OCI-LY1 (cell line): ENCODE results near the gene FADS6.

Experiments used
- H2AFZ ChIP-seq: fragments of 200-600 bp; sonication (generic), shearing (Covaris generic); 2 replicates; pipeline ENCODE4 v1.6.0; 2014; ENCODE audit warnings: antibody characterized with exemption, mild to moderate bottlenecking, low read length
- H3F3A ChIP-seq: fragments of 200-600 bp; sonication (generic), shearing (Covaris generic); 2 replicates; pipeline ENCODE4 v1.6.0; 2014; ENCODE audit warnings: mild to moderate bottlenecking, antibody characterized with exemption, low read length, moderate library complexity; ENCODE audit not compliant: insufficient read depth
- H3K27ac ChIP-seq: fragments of 200-600 bp; sonication (generic); 2 replicates; pipeline ENCODE4 v1.5.1; 2014; ENCODE audit warnings: low read length, mixed run types, mild to moderate bottlenecking, low read depth; ENCODE audit not compliant: poor library complexity, severe bottlenecking
- H3K27me3 ChIP-seq: fragments of 200-600 bp; sonication (generic); 2 replicates; pipeline ENCODE4 v1.6.0; 2014; ENCODE audit warnings: antibody characterized with exemption, mild to moderate bottlenecking, low read length, moderate library complexity; ENCODE audit not compliant: insufficient read depth
- H3K36me3 ChIP-seq: fragments of 200-600 bp; sonication (generic); 2 replicates; pipeline ENCODE4 v1.6.1; 2014; ENCODE audit warnings: mild to moderate bottlenecking, antibody characterized with exemption, low read length, moderate library complexity, mixed read lengths; ENCODE audit not compliant: insufficient read depth
- H3K4me1 ChIP-seq: fragments of 200-600 bp; sonication (generic); 2 replicates; pipeline ENCODE4 v1.5.1; 2014; ENCODE audit warnings: mild to moderate bottlenecking, low read length, moderate library complexity; ENCODE audit not compliant: insufficient read depth, severe bottlenecking
- H3K4me2 ChIP-seq: fragments of 200-600 bp; sonication (generic), shearing (Covaris generic); 2 replicates; pipeline ENCODE4 v1.6.1; 2014; ENCODE audit warnings: low read length
- H3K4me3 ChIP-seq: fragments of 200-600 bp; sonication (generic); 2 replicates; pipeline ENCODE4 v1.5.1; 2014; ENCODE audit warnings: low read length, low read depth, mild to moderate bottlenecking, mixed read lengths; ENCODE audit not compliant: poor library complexity, severe bottlenecking
- H3K79me2 ChIP-seq: fragments of 200-600 bp; shearing (Covaris generic); 2 replicates; pipeline ENCODE4 v1.6.1; 2016; ENCODE audit warnings: mixed run types, low read length, mixed read lengths; ENCODE audit not compliant: insufficient read depth
- H3K9ac ChIP-seq: fragments of 200-600 bp; sonication (generic), shearing (Covaris generic); 2 replicates; pipeline ENCODE4 v1.6.1; 2014; ENCODE audit warnings: mild to moderate bottlenecking, low read length, mixed read lengths
- H3K9me2 ChIP-seq: fragments of 200-600 bp; sonication (generic), shearing (Covaris generic); 2 replicates; pipeline ENCODE4 v1.6.1; 2014; ENCODE audit warnings: low read depth, mild to moderate bottlenecking, low read length, mixed read lengths
- H3K9me3 ChIP-seq: fragments of 200-600 bp; shearing (Covaris generic); 2 replicates; pipeline ENCODE4 v1.6.1; 2014; ENCODE audit warnings: low read length, mixed read lengths
- H4K20me1 ChIP-seq: fragments of 200-600 bp; sonication (generic), shearing (Covaris generic); 2 replicates; pipeline ENCODE4 v1.6.0; 2016; ENCODE audit warnings: mild to moderate bottlenecking, low read length; ENCODE audit not compliant: insufficient read depth
- EZH2 ChIP-seq: fragments of 200-600 bp; sonication (generic), shearing (Covaris generic); IDR thresholded peaks from 2 replicates; pipeline ENCODE4 v1.8.0; 2017; ENCODE audit warnings: borderline replicate concordance, mixed run types, mild to moderate bottlenecking, antibody characterized with exemption, low read length, moderate library complexity, mixed read lengths
- TF ChIP-seq, protein P1 (sequence below): fragments of 200-600 bp; sonication (generic), shearing (Covaris generic); IDR thresholded peaks from 2 replicates; pipeline ENCODE4 v1.5.1; 2017; ENCODE audit warnings: mild to moderate bottlenecking, antibody characterized with exemption, low read length, moderate library complexity, mixed read lengths

The FADS6 gene

DNA sequence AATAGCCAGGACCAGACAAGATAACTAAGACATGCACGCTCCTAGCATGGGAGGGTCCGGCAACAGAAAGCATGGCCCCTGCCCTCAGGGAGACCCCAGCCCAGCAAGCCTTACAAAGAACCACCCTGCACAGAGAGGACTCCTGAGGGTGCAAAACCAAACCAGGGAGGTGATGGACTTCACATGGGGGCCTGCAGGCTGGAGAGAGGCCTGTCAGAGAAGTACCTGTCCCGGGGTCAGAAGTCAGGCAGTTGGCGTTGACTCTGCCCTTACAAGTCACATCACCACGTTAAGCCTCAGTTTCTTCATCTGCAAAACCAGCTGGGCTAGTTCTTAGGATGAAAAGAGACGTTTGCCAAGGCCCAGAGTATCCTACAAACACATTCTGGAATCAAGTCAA lies 35.4 kb upstream of the FADS6 start:
- TF ChIP-seq, protein P1, sequence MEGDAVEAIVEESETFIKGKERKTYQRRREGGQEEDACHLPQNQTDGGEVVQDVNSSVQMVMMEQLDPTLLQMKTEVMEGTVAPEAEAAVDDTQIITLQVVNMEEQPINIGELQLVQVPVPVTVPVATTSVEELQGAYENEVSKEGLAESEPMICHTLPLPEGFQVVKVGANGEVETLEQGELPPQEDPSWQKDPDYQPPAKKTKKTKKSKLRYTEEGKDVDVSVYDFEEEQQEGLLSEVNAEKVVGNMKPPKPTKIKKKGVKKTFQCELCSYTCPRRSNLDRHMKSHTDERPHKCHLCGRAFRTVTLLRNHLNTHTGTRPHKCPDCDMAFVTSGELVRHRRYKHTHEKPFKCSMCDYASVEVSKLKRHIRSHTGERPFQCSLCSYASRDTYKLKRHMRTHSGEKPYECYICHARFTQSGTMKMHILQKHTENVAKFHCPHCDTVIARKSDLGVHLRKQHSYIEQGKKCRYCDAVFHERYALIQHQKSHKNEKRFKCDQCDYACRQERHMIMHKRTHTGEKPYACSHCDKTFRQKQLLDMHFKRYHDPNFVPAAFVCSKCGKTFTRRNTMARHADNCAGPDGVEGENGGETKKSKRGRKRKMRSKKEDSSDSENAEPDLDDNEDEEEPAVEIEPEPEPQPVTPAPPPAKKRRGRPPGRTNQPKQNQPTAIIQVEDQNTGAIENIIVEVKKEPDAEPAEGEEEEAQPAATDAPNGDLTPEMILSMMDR = no peak
- no peak for TF ChIP-seq EZH2
- Histone ChIP-seq H3K79me2 (no peaks in the 10 kb centered on the region), H3K27me3 (peaks cover 3% of the 10 kb centered on the region; the same call in 1 of the 2 replicates), H3K4me2 (no peak overlapping the region), H3K27ac (no peak overlapping the region), H3K9me3 (no peaks in the 10 kb centered on the region), H3K9ac (no peak overlapping the region), H3K9me2 (no peaks in the 10 kb centered on the region), H2AFZ (no peak overlapping the region), H3K4me3 (no peak overlapping the region), H3K36me3 (no peaks in the 10 kb centered on the region), H3K4me1 (no peaks in the 10 kb centered on the region), H4K20me1 (no peaks in the 10 kb centered on the region), H3F3A (no peaks in the 10 kb centered on the region)

DNA sequence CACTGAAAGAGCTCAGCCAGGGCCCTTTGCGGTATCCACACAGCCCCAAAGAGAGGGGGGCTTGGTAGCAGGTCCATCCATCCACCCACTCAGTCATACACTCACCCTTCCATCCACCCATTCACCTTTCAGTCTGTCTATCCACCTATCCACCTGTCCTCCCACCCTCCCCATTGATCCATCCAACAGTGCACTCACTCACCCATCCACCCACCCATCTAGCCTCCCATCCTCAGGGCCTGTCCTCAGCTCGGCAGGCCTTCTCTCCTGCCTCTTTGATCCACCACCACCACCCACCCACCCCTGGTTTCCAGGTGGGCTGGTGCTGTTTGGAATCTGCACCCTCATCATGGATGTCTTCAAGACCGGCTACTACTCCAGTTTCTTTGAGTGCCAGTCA lies 31.8 kb upstream of the FADS6 start:
- Histone ChIP-seq H3K9me3 (no peaks in the 10 kb centered on the region), H3K4me2 (no peak overlapping the region), H3K4me3 (no peak overlapping the region), H2AFZ (no peak overlapping the region), H3K79me2 (no peaks in the 10 kb centered on the region), H3K36me3 (no peaks in the 10 kb centered on the region), H3K9ac (no peak overlapping the region), H3K4me1 (peaks cover 4% of the 10 kb centered on the region), H3K27me3 (no peaks in the 10 kb centered on the region; the same call in 1 of the 2 replicates), H3K9me2 (no peaks in the 10 kb centered on the region), H3F3A (no peaks in the 10 kb centered on the region), H3K27ac (no peak overlapping the region), H4K20me1 (no peaks in the 10 kb centered on the region)
- TF ChIP-seq EZH2 = no peak
- TF ChIP-seq, protein P1 = no peak

DNA sequence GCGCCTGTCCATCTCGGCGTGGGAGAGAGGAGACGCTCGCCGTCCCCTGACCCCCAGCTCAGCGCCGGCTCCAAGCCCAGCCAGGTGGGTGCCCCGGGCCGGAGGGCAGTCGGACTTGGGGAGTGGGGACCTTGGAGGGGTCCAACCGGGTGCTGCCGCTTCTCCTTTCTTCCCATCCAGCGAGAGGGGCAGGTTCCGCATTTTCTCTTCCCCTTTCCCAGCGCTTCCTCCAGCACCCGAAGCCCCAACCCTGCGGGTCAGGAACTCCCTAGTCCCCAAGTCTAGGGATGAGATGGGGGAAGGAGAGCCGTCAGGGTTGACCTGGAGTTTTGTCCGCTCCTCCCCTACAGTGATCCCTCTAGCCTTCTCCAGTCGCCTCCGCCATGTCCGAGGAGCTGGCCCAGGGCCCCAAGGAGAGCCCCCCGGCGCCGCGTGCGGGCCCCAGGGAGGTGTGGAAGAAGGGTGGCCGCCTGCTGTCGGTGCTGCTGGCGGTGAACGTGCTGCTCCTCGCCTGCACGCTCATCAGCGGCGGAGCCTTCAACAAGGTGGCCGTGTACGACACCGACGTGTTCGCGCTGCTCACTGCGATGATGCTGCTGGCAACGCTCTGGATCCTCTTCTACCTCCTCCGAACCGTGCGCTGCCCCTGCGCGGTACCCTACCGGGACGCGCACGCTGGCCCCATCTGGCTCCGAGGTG lies 31.0 kb upstream of the FADS6 start, which contains the start of gene OTOP2:
TSS of gene OTOP2 (plus strand) at position 24 of the 699 bp plus-strand sequence. CDS start at position 384, 360 bp downstream.
- H3K4me3 ChIP-seq = no peak within 1 kb of the TSS
- H3K4me1 ChIP-seq = peaks cover 4% of the 10 kb centered on the region
- H3K36me3 ChIP-seq = no peaks in the 10 kb centered on the region
- no peaks in the 10 kb centered on the region; the same call in 1 of the 2 replicates for H3K27me3 ChIP-seq
- no peaks in the 10 kb centered on the region for H3F3A ChIP-seq
- H3K9ac ChIP-seq = no peak within 1 kb of the TSS
- H3K27ac ChIP-seq = no peak within 1 kb of the TSS
- H2AFZ ChIP-seq = no peak within 1 kb of the TSS
- no peaks in the 10 kb centered on the region for H4K20me1 ChIP-seq
- no peaks in the 10 kb centered on the region for H3K79me2 ChIP-seq
- no peak within 1 kb of the TSS for H3K4me2 ChIP-seq
- TF ChIP-seq, protein P1 = no peak
- no peak for TF ChIP-seq EZH2
- H3K9me2 ChIP-seq = no peaks in the 10 kb centered on the region
- H3K9me3 ChIP-seq = no peaks in the 10 kb centered on the region
